Common myeloid progenitor, CD34-positive (primary cell): ENCODE results near the gene RABEP1.

Experiments used
- CTCF ChIA-PET: fragments of 350-600 bp; sonication (Branson Sonifier 250); formaldehyde crosslinking; loops from one replicate; lab custom pipeline; 2021; ENCODE audit warnings: antibody characterized with exemption; lab: Charles Lee
- POLR2A ChIA-PET: fragments of 350-600 bp; sonication (Branson Sonifier 250); formaldehyde crosslinking; loops from one replicate; lab custom pipeline; 2021; ENCODE audit warnings: antibody characterized with exemption; lab: Charles Lee
- DNase-seq, 3 donors: peaks; one replicate each; pipeline versions ENCODE4 v3.0.0 to v3.0.0-alpha.2; 2013
- H3K27ac ChIP-seq, 2 experiments: 1 replicate in 1 of 2; 2 replicates in 1 of 2; pipeline ENCODE4 v1.7.0; 2013; ENCODE audit warnings: inconsistent platforms in 2 of 2, low read length in 2 of 2, mild to moderate bottlenecking in 2 of 2, low read depth in 1 of 2, moderate library complexity in 1 of 2; ENCODE audit not compliant: severe bottlenecking in 2 of 2, insufficient read depth in 1 of 2, poor library complexity in 1 of 2
- H3K27me3 ChIP-seq, 5 experiments: replicated peaks in 2 of 5; 1 replicate in 3 of 5; 2 replicates in 2 of 5; pipeline versions ENCODE4 v1.6.1 to v1.7.0; 2013; ENCODE audit warnings: low read length in 4 of 5, mild to moderate bottlenecking in 2 of 5, moderate library complexity in 2 of 5, inconsistent platforms in 1 of 5; ENCODE audit not compliant: insufficient read depth in 5 of 5, control insufficient read depth in 4 of 5
- H3K36me3 ChIP-seq, 4 experiments: 1 replicate in 2 of 4; 2 replicates in 2 of 4; pipeline versions ENCODE4 v1.6.1 to v1.7.0; 2013; ENCODE audit warnings: low read length in 3 of 4, control low read depth in 1 of 4, mild to moderate bottlenecking in 1 of 4; ENCODE audit not compliant: control insufficient read depth in 4 of 4, insufficient read depth in 4 of 4
- H3K4me1 ChIP-seq, 4 experiments: 1 replicate in 3 of 4; 2 replicates in 1 of 4; pipeline versions ENCODE4 v1.6.1 to v1.7.1; 2013; ENCODE audit warnings: low read length in 3 of 4, mild to moderate bottlenecking in 3 of 4, control low read depth in 1 of 4, inconsistent platforms in 1 of 4, moderate library complexity in 1 of 4; ENCODE audit not compliant: control insufficient read depth in 4 of 4, insufficient read depth in 4 of 4; ENCODE audit errors: control extremely low read depth in 1 of 4
- H3K4me3 ChIP-seq, 7 experiments: 1 replicate in 4 of 7; 2 replicates in 3 of 7; pipeline versions ENCODE4 v1.5.1 to v1.7.0; 2013; ENCODE audit warnings: mild to moderate bottlenecking in 7 of 7, low read length in 6 of 7, moderate library complexity in 6 of 7, inconsistent platforms in 2 of 7, low read depth in 2 of 7, control low read depth in 1 of 7; ENCODE audit not compliant: insufficient read depth in 4 of 7, control insufficient read depth in 1 of 7; ENCODE audit errors: extremely low read depth in 1 of 7
- H3K9me3 ChIP-seq, 5 experiments: 1 replicate in 4 of 5; 2 replicates in 1 of 5; pipeline versions ENCODE4 v1.6.1 to v1.7.1; 2013; ENCODE audit warnings: low read length in 4 of 5, mild to moderate bottlenecking in 2 of 5, inconsistent platforms in 1 of 5, low read depth in 1 of 5, moderate library complexity in 1 of 5; ENCODE audit not compliant: control insufficient read depth in 4 of 5, insufficient read depth in 2 of 5; ENCODE audit errors: control extremely low read depth in 1 of 5
- WGBS: methylation state at CpG from one replicate; pipeline ENCODE4 v1.1.5; 2013; ENCODE audit not compliant: insufficient coverage; 5-methylcytosine and 5-hydroxymethylcytosine counted together

The RABEP1 gene

DNA sequence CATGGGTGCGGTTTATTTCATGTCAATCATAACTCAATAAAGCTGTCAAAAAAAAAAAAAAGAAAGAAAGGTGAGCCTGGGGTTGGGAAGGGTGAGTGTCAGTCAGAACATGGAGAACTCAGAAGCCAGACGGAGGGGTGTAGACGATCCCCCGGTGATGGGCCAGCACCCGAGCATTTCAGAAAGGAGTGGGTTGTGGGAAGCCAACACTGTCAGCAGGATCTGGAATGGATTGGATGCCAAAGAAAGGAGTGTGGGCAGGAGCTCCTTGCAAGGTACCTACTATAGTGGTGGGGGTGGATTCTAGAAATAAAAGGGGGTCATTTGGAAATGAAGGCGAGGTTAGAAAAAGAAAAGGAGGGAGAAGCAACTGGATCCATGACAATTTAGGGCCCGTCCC lies 27.7 kb upstream of the RABEP1 start:
- ChIA-PET POLR2A (no interaction called here), CTCF (interaction anchor here (0.8 to 1.5 kb wide), 5 partner anchors 14 to 52 kb away, joined by 3 to 8 read pairs (median 3); no protein-coding TSS in a partner anchor)
- Histone ChIP-seq H3K4me1 (peaks cover 6 to 33% (median 13%) of the 10 kb centered on the region in 4 experiments), H3K4me3 (peak overlapping the region in 3 of 7 experiments; percentile 22 to 53 (median 48)), H3K9me3 (no peaks in the 10 kb centered on the region), H3K27ac (no peak overlapping the region), H3K36me3 (no peaks in the 10 kb centered on the region), H3K27me3 (no peaks in the 10 kb centered on the region)
- WGBS, result 71% methylated on average over 6 of the region's 7 CpGs
- DNase-seq, result no peak

- Histone ChIP-seq H3K36me3 (no peaks in the 10 kb centered on the region), H3K9me3 (no peaks in the 10 kb centered on the region), H3K4me1 (peaks cover 6 to 38% (median 13%) of the 10 kb centered on the region in 4 experiments), H3K4me3 (peak overlapping the region in 3 of 7 experiments; percentile 22 to 53 (median 48)), H3K27me3 (no peaks in the 10 kb centered on the region), H3K27ac (no peak overlapping the region)
- CTCF ChIA-PET, result interaction anchor here (0.8 to 1.5 kb wide), 5 partner anchors 13 to 52 kb away, joined by 3 to 8 read pairs (median 3); no protein-coding TSS in a partner anchor
- WGBS, result 7% methylated on average over 5 of the region's 5 CpGs
- POLR2A ChIA-PET, result no interaction called here
- DNase-seq, result peak in 2 of 3 donors; percentile 33 to 42
These were observed 27.1 kb upstream of the RABEP1 start for GRCh38 chr17:5254903-5255521.

GRCh38 chr17:5257124-5257523 lies 25.0 kb upstream of the RABEP1 start:
- H3K9me3 ChIP-seq, result no peaks in the 10 kb centered on the region
- H3K4me3 ChIP-seq, result no peak overlapping the region
- no peaks in the 10 kb centered on the region for H3K27me3 ChIP-seq
- POLR2A ChIA-PET, result no interaction called here
- H3K27ac ChIP-seq, result no peak overlapping the region
- H3K4me1 ChIP-seq, result peaks cover 6 to 38% (median 13%) of the 10 kb centered on the region in 4 experiments
- H3K36me3 ChIP-seq, result no peaks in the 10 kb centered on the region
- CTCF ChIA-PET, result no interaction called here
- no peak for DNase-seq
- WGBS, result 92% methylated on average over 2 of the region's 5 CpGs

GRCh38 chr17:5260542-5260941 lies 21.5 kb upstream of the RABEP1 start:
- no peak for DNase-seq
- Histone ChIP-seq H3K9me3 (no peaks in the 10 kb centered on the region), H3K4me3 (no peak overlapping the region), H3K27ac (no peak overlapping the region), H3K4me1 (peaks cover 0 to 19% (median 0%) of the 10 kb centered on the region in 4 experiments), H3K36me3 (no peaks in the 10 kb centered on the region), H3K27me3 (no peaks in the 10 kb centered on the region)
- WGBS, result 100% methylated on average over 1 of the region's 1 CpG
- POLR2A ChIA-PET, result no interaction called here
- CTCF ChIA-PET, result no interaction called here

- Histone ChIP-seq H3K27me3 (no peaks in the 10 kb centered on the region), H3K4me1 (peaks cover 0 to 8% (median 0%) of the 10 kb centered on the region in 4 experiments), H3K9me3 (no peaks in the 10 kb centered on the region), H3K4me3 (no peak overlapping the region), H3K36me3 (no peaks in the 10 kb centered on the region), H3K27ac (no peak overlapping the region)
- POLR2A ChIA-PET, result no interaction called here
- WGBS, result 89% methylated on average over 1 of the region's 2 CpGs
- CTCF ChIA-PET, result no interaction called here
- DNase-seq, result no peak
These were observed 19.6 kb upstream of the RABEP1 start for GRCh38 chr17:5262416-5262991.

DNA sequence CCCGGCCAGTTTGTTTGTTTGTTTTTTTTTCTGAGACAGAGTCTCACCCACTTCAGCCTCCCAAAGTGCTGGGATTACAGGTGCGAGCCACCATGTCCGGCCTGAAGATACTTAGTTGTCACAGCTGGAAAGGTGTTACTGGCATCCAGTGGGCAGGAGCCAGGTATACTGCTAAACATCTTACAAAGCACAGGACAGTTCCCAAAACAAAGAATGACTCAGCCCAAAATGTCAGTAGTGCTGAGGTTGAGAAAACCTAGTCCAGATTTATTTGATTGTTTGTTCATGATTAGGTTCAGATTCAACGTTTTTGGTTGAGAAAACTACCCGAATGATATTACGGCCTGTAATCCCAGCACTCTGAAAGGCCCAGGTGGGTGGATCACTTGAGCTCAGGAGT lies 18.6 kb upstream of the RABEP1 start:
- Histone ChIP-seq H3K36me3 (no peaks in the 10 kb centered on the region), H3K4me1 (peaks cover 0 to 8% (median 0%) of the 10 kb centered on the region in 4 experiments), H3K27me3 (no peaks in the 10 kb centered on the region), H3K9me3 (no peaks in the 10 kb centered on the region), H3K27ac (no peak overlapping the region), H3K4me3 (no peak overlapping the region)
- 96% methylated on average over 5 of the region's 6 CpGs for WGBS
- POLR2A ChIA-PET, result no interaction called here
- DNase-seq, result no peak
- CTCF ChIA-PET, result interaction anchor here (0.6 kb wide), 1 partner anchor 43 kb away, joined by 3 read pairs; no protein-coding TSS in a partner anchor

- Histone ChIP-seq H3K36me3 (no peaks in the 10 kb centered on the region), H3K27ac (no peak overlapping the region), H3K9me3 (no peaks in the 10 kb centered on the region), H3K4me3 (no peak overlapping the region), H3K4me1 (peaks cover 0 to 4% (median 0%) of the 10 kb centered on the region in 4 experiments), H3K27me3 (no peaks in the 10 kb centered on the region)
- 96% methylated on average over 3 of the region's 3 CpGs for WGBS
- ChIA-PET CTCF (interaction anchor here (0.6 to 0.7 kb wide), 2 partner anchors 15 to 29 kb away, joined by 4 read pairs; no protein-coding TSS in a partner anchor), POLR2A (no interaction called here)
- no peak for DNase-seq
These were observed 17.2 kb upstream of the RABEP1 start for GRCh38 chr17:5264893-5265292.
